HepG2 (cell line): Measurements from ENCODE around the gene ELOVL6. TPM values are rescaled to one million over a fixed set of nuclear protein-coding genes. Genes with fewer than 3 reads are reported as not detected.
"Not testable (repeated sequence)": the region's sequence is repeated elsewhere in the genome, so short reads cannot be mapped to it uniquely, and the experiment has no call there.

ENCODE experiments used
- ATAC-seq: fragments of 200-7000 bp; cut with Tn5 transposase; 3 replicates; pipeline ENCODE4 v1.9.1; 2020; ENCODE audit warnings: mild to moderate bottlenecking, moderate library complexity
- BruUV-seq: library from RNA; stranded (reverse); fragments of 400-500 nt; replicated peaks from 2 replicates; lab custom pipeline; 2021; lab: Mats Ljungman, UMichigan
- CTCF ChIA-PET: fragments of 300-600 bp; formaldehyde crosslinking; extraction: SDS; loops from one replicate; lab custom pipeline; 2021; ENCODE audit warnings: low total read pairs, inconsistent platforms, low intra/inter-chr PET ratio; lab: Yijun Ruan, JAX
- POLR2A ChIA-PET: fragments of 350-600 bp; sonication (Branson Sonifier 250); formaldehyde crosslinking; loops from one replicate; lab custom pipeline; 2020; ENCODE audit warnings: antibody characterized with exemption, inconsistent platforms; lab: Yijun Ruan, JAX
- DNase-seq: peaks from one replicate; pipeline ENCODE4 v3.0.0-alpha.2; 2015; ENCODE audit warnings: low spot score
- FAIRE-seq: peaks from 3 replicates; lab custom pipeline; 2011; peaks lifted over from hg19 to GRCh38; lab: Jason Lieb, UNC
- H2AFZ ChIP-seq: one replicate; pipeline ENCODE4 v1.6.1; 2011; ENCODE audit warnings: low read length, inconsistent platforms
- H3K27ac ChIP-seq: fragments of 300-600 bp; 3 replicates; pipeline ENCODE4 v1.8.0; 2011; ENCODE audit warnings: mixed run types, mild to moderate bottlenecking, mixed read lengths, low read length, inconsistent platforms; ENCODE audit not compliant: insufficient read depth; ENCODE audit errors: extremely low read length
- H3K27me3 ChIP-seq, 2 experiments: fragments of 200-600 bp in 1 of 2; 2 replicates in 1 of 2; 3 replicates in 1 of 2; pipeline versions ENCODE4 v1.6.0 to v1.8.0; 2011; ENCODE audit warnings: low read length in 2 of 2, mild to moderate bottlenecking in 2 of 2, moderate library complexity in 2 of 2, inconsistent platforms in 1 of 2; ENCODE audit not compliant: insufficient read depth in 2 of 2, control insufficient read depth in 1 of 2
- H3K36me3 ChIP-seq, 2 experiments: fragments of 200-600 bp in 1 of 2; replicated peaks in 1 of 2; 2 replicates in 1 of 2; 3 replicates in 1 of 2; pipeline versions ENCODE4 v1.5.1 to v1.8.0; 2011; ENCODE audit warnings: low read length in 2 of 2, inconsistent platforms in 1 of 2; ENCODE audit not compliant: insufficient read depth in 2 of 2, control insufficient read depth in 1 of 2
- H3K4me1 ChIP-seq: 2 replicates; pipeline ENCODE4 v1.5.1; 2012; ENCODE audit warnings: low read length, inconsistent platforms; ENCODE audit not compliant: insufficient read depth
- H3K4me2 ChIP-seq: 2 replicates; pipeline ENCODE4 v1.6.0; 2011; ENCODE audit warnings: low read depth, low read length, inconsistent platforms
- H3K4me3 ChIP-seq, 3 experiments: fragments of 200-600 bp in 1 of 3; sonication (generic), shearing (Covaris generic) in 1 of 3; replicated peaks in 1 of 3; 2 replicates each; pipeline ENCODE4 v1.5.1; 2011 to 2016; ENCODE audit warnings: low read length in 3 of 3, inconsistent platforms in 2 of 3, low read depth in 2 of 3, mild to moderate bottlenecking in 2 of 3, control low read depth in 1 of 3, mixed read lengths in 1 of 3; ENCODE audit not compliant: insufficient read depth in 1 of 3
- H3K79me2 ChIP-seq: one replicate; pipeline ENCODE4 v1.6.1; 2011; ENCODE audit warnings: low read length, inconsistent platforms; ENCODE audit not compliant: insufficient read depth
- H3K9ac ChIP-seq: 2 replicates; pipeline ENCODE4 v1.6.0; 2011; ENCODE audit warnings: mild to moderate bottlenecking, low read depth, low read length, inconsistent platforms; ENCODE audit not compliant: insufficient read depth
- H3K9me3 ChIP-seq: 2 replicates; pipeline ENCODE4 v1.5.1; 2012; ENCODE audit warnings: mild to moderate bottlenecking, low read length
- H4K20me1 ChIP-seq: 2 replicates; pipeline ENCODE4 v1.6.0; 2011; ENCODE audit warnings: inconsistent platforms, mild to moderate bottlenecking, low read length, moderate library complexity; ENCODE audit not compliant: insufficient read depth
- ARNT ChIP-seq: fragments of 450-650 bp; IDR thresholded peaks from 2 replicates; pipeline ENCODE4 v1.6.1; 2017
- MTA1 ChIP-seq: sonication (generic); formaldehyde crosslinking; IDR thresholded peaks from 2 replicates; pipeline ENCODE4 v1.4.0; 2020; ENCODE audit warnings: missing genetic modification reagents, mild to moderate bottlenecking, borderline replicate concordance
- RFX1 ChIP-seq: fragments of 450-650 bp; IDR thresholded peaks from 2 replicates; pipeline ENCODE4 v1.6.1; 2017
- SALL1 ChIP-seq: sonication (generic); formaldehyde crosslinking; IDR thresholded peaks from 2 replicates; pipeline ENCODE4 v1.8.0; 2022; ENCODE audit warnings: mild to moderate bottlenecking, missing genetic modification reagents
- TOPORS ChIP-seq: sonication (generic); formaldehyde crosslinking; IDR thresholded peaks from 2 replicates; pipeline ENCODE4 v1.8.0; 2023; ENCODE audit warnings: mild to moderate bottlenecking, missing genetic modification reagents
- ZNF557 ChIP-seq: sonication (generic); formaldehyde crosslinking; IDR thresholded peaks from 2 replicates; pipeline ENCODE4 v1.4.0; 2020; ENCODE audit warnings: missing genetic modification reagents
- WGBS: methylation state at CpG from one replicate; pipeline ENCODE4 v1.1.6; 2017; ENCODE audit warnings: low lambda C conversion rate; 5-methylcytosine and 5-hydroxymethylcytosine counted together
- in situ Hi-C: cut with HindIII; loops from 2 replicates; pipeline ENCODE4 v1.10.0; 2017; ENCODE audit warnings: low pct_unique_long_range_greater_than_20kb; ENCODE audit not compliant: extremely low pct_ligation_motif_present
- intact Hi-C: fragments of 100-400 bp; cut with micrococcal nuclease; formaldehyde crosslinking; loops from one replicate; pipeline ENCODE4 v1.10.0; 2022; ENCODE audit not compliant: unreplicated experiment
- polyA plus RNA-seq, 8 experiments: library from polyadenylated mRNA; depleted of rRNA in 3 of 8; stranded (reverse) in 7 of 8; unstranded in 1 of 8; fragments of >200 nt; fragmentation: Illumina TruSeq in 4 of 8; extraction: Trizol in 4 of 8; gene quantifications; 2 replicates each; pipeline versions ENCODE4 v1.2.1 to v1.2.3, GENCODE V29; 2011 to 2016; ENCODE audit warnings: low read depth in 4 of 8, missing spikeins in 1 of 8, mixed read lengths in 1 of 8; ENCODE audit not compliant: insufficient read depth in 1 of 8
- total RNA-seq, 5 experiments: library from RNA; depleted of rRNA; stranded (reverse); fragments of >200 nt; fragmentation: Illumina TruSeq; extraction: Trizol; gene quantifications; 2 replicates each; pipeline ENCODE4 v1.2.3, GENCODE V29; 2016; ENCODE audit warnings: low read depth in 1 of 5
- TF ChIP-seq, protein P1 (sequence below): fragments of 450-650 bp; IDR thresholded peaks from 2 replicates; pipeline ENCODE4 v1.6.1; 2016
- TF ChIP-seq, protein P2 (sequence below): sonication (generic); formaldehyde crosslinking; IDR thresholded peaks from 2 replicates; pipeline ENCODE4 v1.4.0; 2020; ENCODE audit warnings: low read depth, missing genetic modification reagents

Gene ELOVL6
- total and polyA plus RNA-seq, 2 of the 13 experiments (the other 11 are each of a cell fraction or from before 2014, with no cell fraction given) = 14.1 to 23.2 TPM

DNA sequence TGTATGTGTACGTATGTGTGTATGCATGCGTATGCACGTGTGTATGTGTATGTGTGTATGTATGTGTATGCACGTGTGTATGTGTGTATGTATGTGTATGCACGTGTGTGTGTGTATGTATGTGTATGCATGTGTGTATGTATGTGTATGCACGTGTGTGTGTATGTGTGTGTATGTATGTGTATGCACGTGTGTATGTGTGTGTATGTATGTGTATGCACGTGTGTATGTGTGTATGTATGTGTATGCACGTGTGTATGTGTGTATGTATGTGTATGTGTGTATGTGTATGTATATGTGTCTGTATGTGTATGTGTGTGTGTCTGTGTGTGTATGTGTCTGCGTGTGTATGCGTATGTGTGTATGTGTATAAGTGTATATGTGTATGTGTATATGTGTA lies 35.2 kb upstream of the ELOVL6 start:
- FAIRE-seq = not testable (repeated sequence)
- 0 out of 2 replicates have a peak, but pooled peaks have one; percentile 3 for TF ChIP-seq ARNT
- TF ChIP-seq, protein P1, sequence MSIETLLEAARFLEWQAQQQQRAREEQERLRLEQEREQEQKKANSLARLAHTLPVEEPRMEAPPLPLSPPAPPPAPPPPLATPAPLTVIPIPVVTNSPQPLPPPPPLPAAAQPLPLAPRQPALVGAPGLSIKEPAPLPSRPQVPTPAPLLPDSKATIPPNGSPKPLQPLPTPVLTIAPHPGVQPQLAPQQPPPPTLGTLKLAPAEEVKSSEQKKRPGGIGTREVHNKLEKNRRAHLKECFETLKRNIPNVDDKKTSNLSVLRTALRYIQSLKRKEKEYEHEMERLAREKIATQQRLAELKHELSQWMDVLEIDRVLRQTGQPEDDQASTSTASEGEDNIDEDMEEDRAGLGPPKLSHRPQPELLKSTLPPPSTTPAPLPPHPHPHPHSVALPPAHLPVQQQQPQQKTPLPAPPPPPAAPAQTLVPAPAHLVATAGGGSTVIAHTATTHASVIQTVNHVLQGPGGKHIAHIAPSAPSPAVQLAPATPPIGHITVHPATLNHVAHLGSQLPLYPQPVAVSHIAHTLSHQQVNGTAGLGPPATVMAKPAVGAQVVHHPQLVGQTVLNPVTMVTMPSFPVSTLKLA = peak; percentile 99
- TF ChIP-seq, all 625 proteins: peak for 2; not testable (repeated sequence) for 623
- ATAC-seq, H4K20me1 ChIP-seq, POLR2A ChIA-PET, intact Hi-C loops, H3K4me2 ChIP-seq, H3K79me2 ChIP-seq, H3K4me3 ChIP-seq, CTCF ChIA-PET, H3K27me3 ChIP-seq, BruUV-seq, DNase-seq, H3K9ac ChIP-seq, H3K36me3 ChIP-seq, in situ Hi-C loops, H3K27ac ChIP-seq, H2AFZ ChIP-seq, H3K4me1 ChIP-seq, H3K9me3 ChIP-seq: not testable (repeated sequence)
- 35% methylated on average over 10 of the region's 11 CpGs for WGBS

DNA sequence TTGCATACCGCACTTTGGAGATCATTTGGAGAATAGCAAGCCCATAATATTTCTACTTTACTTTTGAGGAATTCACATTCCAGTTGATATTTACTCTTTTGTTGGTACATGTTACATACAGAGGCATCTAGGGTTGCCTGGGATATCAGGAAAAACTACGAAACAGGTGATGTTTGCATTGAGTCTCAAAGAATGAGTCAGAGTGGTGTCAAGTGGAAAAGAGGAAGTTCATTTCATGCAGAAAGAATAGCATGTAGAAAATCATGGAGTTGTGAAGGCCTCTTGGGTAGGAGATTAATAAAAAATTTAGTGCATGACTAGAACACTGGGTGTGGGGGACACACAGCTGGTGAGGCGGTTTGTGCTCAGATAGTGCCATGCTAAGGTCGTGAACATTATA lies 33.5 kb upstream of the ELOVL6 start:
- Histone ChIP-seq H3K4me1 (no peaks in the 10 kb centered on the region), H3K79me2 (no peaks in the 10 kb centered on the region), H3K27ac (no peak overlapping the region), H3K9ac (no peak overlapping the region), H3K9me3 (no peaks in the 10 kb centered on the region), H3K27me3 (no peaks in the 10 kb centered on the region), H2AFZ (no peak overlapping the region), H3K4me2 (no peak overlapping the region), H3K36me3 (no peaks in the 10 kb centered on the region), H4K20me1 (no peaks in the 10 kb centered on the region), H3K4me3 (no peak overlapping the region)
- whole genome bisulfite sequencing = 42% methylated on average over 4 of the region's 4 CpGs
- ATAC-seq = peak; percentile 47; the same call in 1 of the 3 replicates
- POLR2A ChIA-PET = no interaction called here
- BruUV-seq = no TSS peak
- FAIRE-seq = no peak
- DNase-seq = peak; percentile 31
- in situ Hi-C loops (no loop called here), intact Hi-C loops (no loop called here)
- CTCF ChIA-PET = no interaction called here
- no peak for TF ChIP-seq SALL1 (CRISPR knock-in tag)
- TF ChIP-seq, protein P2, sequence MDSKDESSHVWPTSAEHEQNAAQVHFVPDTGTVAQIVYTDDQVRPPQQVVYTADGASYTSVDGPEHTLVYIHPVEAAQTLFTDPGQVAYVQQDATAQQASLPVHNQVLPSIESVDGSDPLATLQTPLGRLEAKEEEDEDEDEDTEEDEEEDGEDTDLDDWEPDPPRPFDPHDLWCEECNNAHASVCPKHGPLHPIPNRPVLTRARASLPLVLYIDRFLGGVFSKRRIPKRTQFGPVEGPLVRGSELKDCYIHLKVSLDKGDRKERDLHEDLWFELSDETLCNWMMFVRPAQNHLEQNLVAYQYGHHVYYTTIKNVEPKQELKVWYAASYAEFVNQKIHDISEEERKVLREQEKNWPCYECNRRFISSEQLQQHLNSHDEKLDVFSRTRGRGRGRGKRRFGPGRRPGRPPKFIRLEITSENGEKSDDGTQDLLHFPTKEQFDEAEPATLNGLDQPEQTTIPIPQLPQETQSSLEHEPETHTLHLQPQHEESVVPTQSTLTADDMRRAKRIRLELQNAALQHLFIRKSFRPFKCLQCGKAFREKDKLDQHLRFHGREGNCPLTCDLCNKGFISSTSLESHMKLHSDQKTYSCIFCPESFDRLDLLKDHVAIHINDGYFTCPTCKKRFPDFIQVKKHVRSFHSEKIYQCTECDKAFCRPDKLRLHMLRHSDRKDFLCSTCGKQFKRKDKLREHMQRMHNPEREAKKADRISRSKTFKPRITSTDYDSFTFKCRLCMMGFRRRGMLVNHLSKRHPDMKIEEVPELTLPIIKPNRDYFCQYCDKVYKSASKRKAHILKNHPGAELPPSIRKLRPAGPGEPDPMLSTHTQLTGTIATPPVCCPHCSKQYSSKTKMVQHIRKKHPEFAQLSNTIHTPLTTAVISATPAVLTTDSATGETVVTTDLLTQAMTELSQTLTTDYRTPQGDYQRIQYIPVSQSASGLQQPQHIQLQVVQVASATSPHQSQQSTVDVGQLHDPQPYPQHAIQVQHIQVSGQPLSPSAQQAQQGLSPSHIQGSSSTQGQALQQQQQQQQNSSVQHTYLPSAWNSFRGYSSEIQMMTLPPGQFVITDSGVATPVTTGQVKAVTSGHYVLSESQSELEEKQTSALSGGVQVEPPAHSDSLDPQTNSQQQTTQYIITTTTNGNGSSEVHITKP (CRISPR knock-in tag) = no peak
- no peak for TF ChIP-seq RFX1
- TF ChIP-seq TOPORS (CRISPR knock-in tag) = no peak
- no peak for TF ChIP-seq MTA1
- no peak for TF ChIP-seq ZNF557
